Testis (tissue), 3 donors: ENCODE data around the gene RTN4IP1. TPM values are rescaled to one million over a fixed set of nuclear protein-coding genes. Genes with fewer than 3 reads are reported as not detected.

Source experiments
- DNase-seq: peaks from one replicate; pipeline ENCODE4 v3.0.0-alpha.2; 2019
- H3K27ac ChIP-seq, 2 donors: fragments of 200-600 bp; sonication (generic); one replicate each; pipeline ENCODE4 v1.5.1; 2019
- H3K27me3 ChIP-seq: fragments of 200-600 bp; sonication (generic); one replicate; pipeline ENCODE4 v1.5.1; 2019
- H3K36me3 ChIP-seq: fragments of 200-600 bp; sonication (generic); one replicate; pipeline ENCODE4 v1.5.1; 2017; ENCODE audit warnings: low read depth; ENCODE audit errors: missing control alignments
- H3K4me1 ChIP-seq: fragments of 200-600 bp; sonication (generic); one replicate; pipeline ENCODE4 v1.5.1; 2019
- H3K4me3 ChIP-seq, 2 donors: fragments of 200-600 bp; sonication (generic); one replicate each; pipeline ENCODE4 v1.5.1; 2017 to 2019
- H3K9me3 ChIP-seq: fragments of 200-600 bp; sonication (generic); one replicate; pipeline ENCODE4 v1.5.1; 2017
- CTCF ChIP-seq, 3 experiments: fragments of 450-650 bp in 2 of 3; fragments of 200-600 bp in 1 of 3; sonication (generic) in 1 of 3; IDR thresholded peaks; one replicate each; pipeline ENCODE4 v1.5.1; 2016 to 2019; ENCODE audit warnings: antibody characterized with exemption in 3 of 3, mild to moderate bottlenecking in 2 of 3, moderate library complexity in 1 of 3
- POLR2A ChIP-seq: fragments of 450-650 bp; IDR thresholded peaks from one replicate; pipeline ENCODE4 v1.6.1; 2017; ENCODE audit warnings: antibody characterized with exemption, mild to moderate bottlenecking, moderate library complexity
- WGBS, 2 donors: methylation state at CpG; one replicate each; pipeline ENCODE4 v1.1.5; 2018; 5-methylcytosine and 5-hydroxymethylcytosine counted together
- intact Hi-C: fragments of 100-400 bp; cut with DNase I; formaldehyde crosslinking; loops from one replicate; pipeline ENCODE4 v1.15.1; 2023; ENCODE audit warnings: low total_unique reads
- polyA plus RNA-seq: library from polyadenylated mRNA; stranded (reverse); fragments of 350-450 nt; fragmentation: Illumina TruSeq; extraction: RNeasy Lipid Tissue Mini Kit (QIAGEN cat#74804); gene quantifications from one replicate; pipeline ENCODE4 v1.2.3, GENCODE V29; 2014; ENCODE audit warnings: low read depth, low replicate concordance; ENCODE audit not compliant: insufficient read depth
- total RNA-seq, 2 donors: library from RNA; depleted of rRNA; stranded (reverse); fragments of >200 nt; gene quantifications; one replicate each; pipeline ENCODE4 v1.2.3, GENCODE V29; 2016

RTN4IP1 gene
- total and polyA plus RNA-seq, 3 donors from 2014 or later: 9.8 to 9.9 (median 9.9) TPM

GRCh38 chr6:106637717-106638341, 8.5 kb upstream of the RTN4IP1 start:
- intact Hi-C loops: no loop called here
- H3K4me1 ChIP-seq: no peaks in the 10 kb centered on the region
- 77 to 79% methylated on average over 6 of the region's 6 CpGs for WGBS, 2 donors

GRCh38 chr6:106637051-106637716, 7.9 kb upstream of the RTN4IP1 start:
- no peak for DNase-seq
- TF ChIP-seq POLR2A: no peak
- no peak for TF ChIP-seq CTCF (IDR thresholded peaks at IDR 0.05)
- Histone ChIP-seq H3K9me3 (no peaks in the 10 kb centered on the region), H3K4me1 (no peaks in the 10 kb centered on the region), H3K27ac (no peak overlapping the region), H3K4me3 (no peak overlapping the region), H3K36me3 (no peaks in the 10 kb centered on the region), H3K27me3 (no peaks in the 10 kb centered on the region)
- intact Hi-C loops: no loop called here
- 68 to 79% methylated on average over 7 of the region's 7 CpGs for WGBS, 2 donors

More at GRCh38 chr6:106637717-106638341, 8.5 kb upstream of the RTN4IP1 start:
- no peak for DNase-seq
- H3K27me3 ChIP-seq: no peaks in the 10 kb centered on the region
- TF ChIP-seq CTCF (IDR thresholded peaks at IDR 0.05): no peak
- TF ChIP-seq POLR2A: no peak
- no peak overlapping the region for H3K27ac ChIP-seq
- no peaks in the 10 kb centered on the region for H3K9me3 ChIP-seq
- no peak overlapping the region for H3K4me3 ChIP-seq
- H3K36me3 ChIP-seq: no peaks in the 10 kb centered on the region

- TF ChIP-seq CTCF (IDR thresholded peaks at IDR 0.05): no peak
- WGBS, 2 donors: 92 to 94% methylated on average over 5 of the region's 5 CpGs
- intact Hi-C loops: no loop called here
- Histone ChIP-seq H3K4me3 (no peak overlapping the region), H3K27me3 (no peaks in the 10 kb centered on the region), H3K4me1 (peaks cover 8% of the 10 kb centered on the region), H3K27ac (no peak overlapping the region), H3K9me3 (no peaks in the 10 kb centered on the region), H3K36me3 (no peaks in the 10 kb centered on the region)
- DNase-seq: no peak
Measured at GRCh38 chr6:106634565-106634964, 5.3 kb upstream of the RTN4IP1 start.

GRCh38 chr6:106631346-106631745, 2.0 kb upstream of the RTN4IP1 start:
- no peak overlapping the region for H3K4me3 ChIP-seq
- no peaks in the 10 kb centered on the region for H3K9me3 ChIP-seq
- TF ChIP-seq POLR2A: no peak
- TF ChIP-seq CTCF (IDR thresholded peaks at IDR 0.05): no peak
- H3K4me1 ChIP-seq: peaks cover 8% of the 10 kb centered on the region
- no peaks in the 10 kb centered on the region for H3K27me3 ChIP-seq
- H3K36me3 ChIP-seq: no peaks in the 10 kb centered on the region
- DNase-seq: no peak
- intact Hi-C loops: no loop called here
- no peak overlapping the region for H3K27ac ChIP-seq
- WGBS, 2 donors: 32 to 46% methylated on average over 1 of the region's 1 CpG

- no peak for DNase-seq
- H3K9me3 ChIP-seq: no peaks in the 10 kb centered on the region
- H3K27ac ChIP-seq: no peak overlapping the region
- intact Hi-C loops: no loop called here
- peaks cover 8% of the 10 kb centered on the region for H3K4me1 ChIP-seq
- no peak for TF ChIP-seq POLR2A
- no peak for TF ChIP-seq CTCF (IDR thresholded peaks at IDR 0.05)
- peak overlapping the region; percentile 72 to 83 for H3K4me3 ChIP-seq
- no peaks in the 10 kb centered on the region for H3K27me3 ChIP-seq
- H3K36me3 ChIP-seq: no peaks in the 10 kb centered on the region
- WGBS, 2 donors: 30 to 32% methylated on average over 5 of the region's 5 CpGs
Measured at GRCh38 chr6:106630366-106630765, 1.1 kb upstream of the RTN4IP1 start.
